HG03558 (cell line): ENCODE data around the gene SLC19A1.

Experiments
- ATAC-seq: cut with Tn5 transposase; IDR thresholded peaks from one replicate; pipeline ENCODE4 v1.9.1; 2021; ENCODE audit warnings: moderate number of reproducible peaks; ENCODE audit not compliant: unreplicated experiment; ENCODE audit errors: extremely low read depth

Gene SLC19A1

GRCh38 chr21:45542242-45542666 lies at the start of gene SLC19A1:
Gene SLC19A1, minus strand, starts transcription at chr21:45542440. Its CDS starts 4,481 bp downstream, at chr21:45537959.
- no peak for ATAC-seq

GRCh38 chr21:45591619-45592207 lies 49.5 kb upstream of the SLC19A1 start:
- no peak for ATAC-seq

DNA sequence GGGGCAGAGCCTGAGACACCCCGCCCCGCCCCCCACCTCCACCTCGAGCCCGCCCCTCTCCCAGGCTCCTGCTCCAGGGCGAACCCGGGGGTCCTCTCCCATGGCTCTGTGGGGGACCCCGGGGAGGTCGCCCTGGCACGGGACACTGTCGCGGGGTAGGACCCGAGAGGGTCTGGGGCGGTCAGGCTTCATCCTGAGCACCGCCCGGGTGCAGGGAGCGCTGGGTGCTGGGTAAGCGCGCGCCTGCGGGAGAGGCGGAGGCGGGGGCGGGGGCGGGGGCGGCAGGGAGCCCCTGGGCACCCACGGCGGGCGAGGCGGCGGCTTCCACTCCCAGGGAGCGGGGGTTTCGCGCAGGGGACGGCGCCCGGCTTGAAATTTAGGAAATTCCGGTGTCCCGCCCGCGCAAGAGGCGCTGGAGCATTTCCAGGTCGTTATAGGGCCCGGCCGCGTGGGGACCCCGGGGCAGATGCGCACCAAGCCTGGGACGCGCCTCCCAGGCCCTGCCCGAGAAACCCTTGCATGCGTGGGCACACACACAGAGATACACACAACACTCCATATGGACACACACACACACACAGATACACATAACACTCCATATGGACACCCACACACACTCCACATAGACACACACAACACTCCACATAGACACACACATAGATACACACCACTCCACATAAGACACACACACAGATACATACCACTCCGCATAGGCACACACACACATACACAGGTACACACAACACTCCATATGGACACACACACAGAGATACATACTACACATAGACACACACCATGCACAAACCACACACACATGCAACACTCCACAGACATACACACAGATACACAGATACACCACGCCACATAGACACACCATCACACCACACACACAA lies 48.7 kb upstream of the SLC19A1 start:
- no peak for ATAC-seq

DNA sequence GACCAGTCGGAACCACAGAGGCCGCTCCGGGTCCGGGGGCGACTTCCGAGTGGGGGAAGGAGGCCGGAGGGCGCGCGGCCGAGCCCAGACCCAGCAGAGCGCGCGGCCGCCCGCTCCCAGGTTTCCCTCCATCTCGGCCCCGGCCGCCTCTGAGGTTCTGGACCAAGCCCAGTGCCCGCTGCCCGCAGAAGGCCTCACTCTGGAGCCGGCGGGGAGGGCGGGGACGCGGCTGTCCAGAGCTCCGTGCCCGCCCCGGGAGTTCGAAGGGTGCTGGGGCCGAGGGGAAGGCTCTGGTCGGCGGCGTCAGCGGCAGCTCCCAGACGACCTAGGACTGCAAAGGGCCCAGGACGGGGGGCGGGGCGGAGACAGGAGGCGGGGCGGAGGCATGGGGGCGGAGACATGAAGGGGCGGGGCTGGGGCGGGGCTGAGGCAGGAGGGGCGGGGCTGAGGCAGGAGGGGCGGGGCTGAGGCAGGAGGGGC lies 48.0 kb upstream of the SLC19A1 start:
- ATAC-seq, result no peak

- ATAC-seq, result no peak
Observed at GRCh38 chr21:45589686-45590245, 47.5 kb upstream of the SLC19A1 start.

GRCh38 chr21:45588871-45589491 lies 46.7 kb upstream of the SLC19A1 start:
- no peak for ATAC-seq

DNA sequence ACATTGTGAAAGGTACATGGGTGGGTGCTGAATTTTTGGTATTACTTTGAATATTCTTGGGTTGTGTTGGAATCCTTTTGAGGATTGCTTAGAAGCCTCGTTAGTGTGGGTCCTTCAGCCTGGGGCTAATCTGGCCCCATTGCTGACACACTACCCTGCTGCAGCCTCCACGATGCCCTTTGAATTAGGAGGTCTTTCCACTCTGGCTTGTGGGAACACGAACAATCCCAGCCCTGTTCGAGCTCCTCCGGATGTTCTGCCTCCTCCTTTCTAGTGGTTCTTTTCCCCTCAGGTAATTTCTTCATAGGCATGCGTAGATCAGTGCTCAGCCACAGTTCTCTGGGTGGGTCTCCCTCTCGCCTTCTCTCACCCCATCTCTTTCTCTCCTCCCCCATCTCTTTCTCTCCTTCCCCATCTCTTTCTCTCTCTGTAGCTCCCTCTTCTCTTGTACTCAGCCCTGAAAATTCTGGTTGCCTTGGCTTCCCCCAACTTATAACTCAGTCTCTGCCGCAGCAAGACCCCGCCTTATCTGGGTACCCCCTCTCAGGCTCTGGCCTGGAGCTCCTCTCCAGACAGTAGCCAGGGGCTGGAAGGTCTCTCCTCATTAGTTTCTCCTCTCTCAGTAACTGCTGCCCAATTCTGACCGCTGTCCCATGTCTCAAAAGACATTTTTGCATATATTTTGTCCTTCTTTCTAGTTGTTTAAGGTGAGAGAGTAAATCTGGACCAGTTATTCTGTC lies 46.0 kb upstream of the SLC19A1 start:
- no peak for ATAC-seq

GRCh38 chr21:45586289-45586858 lies 44.1 kb upstream of the SLC19A1 start:
- ATAC-seq, result no peak

- ATAC-seq, result no peak
Observed at GRCh38 chr21:45584786-45585185, 42.5 kb upstream of the SLC19A1 start.

GRCh38 chr21:45583831-45584509 lies 41.7 kb upstream of the SLC19A1 start:
- no peak for ATAC-seq

- no peak for ATAC-seq
Observed at GRCh38 chr21:45582128-45582527, 39.9 kb upstream of the SLC19A1 start.

GRCh38 chr21:45581322-45581712 lies 39.1 kb upstream of the SLC19A1 start:
- ATAC-seq, result no peak

DNA sequence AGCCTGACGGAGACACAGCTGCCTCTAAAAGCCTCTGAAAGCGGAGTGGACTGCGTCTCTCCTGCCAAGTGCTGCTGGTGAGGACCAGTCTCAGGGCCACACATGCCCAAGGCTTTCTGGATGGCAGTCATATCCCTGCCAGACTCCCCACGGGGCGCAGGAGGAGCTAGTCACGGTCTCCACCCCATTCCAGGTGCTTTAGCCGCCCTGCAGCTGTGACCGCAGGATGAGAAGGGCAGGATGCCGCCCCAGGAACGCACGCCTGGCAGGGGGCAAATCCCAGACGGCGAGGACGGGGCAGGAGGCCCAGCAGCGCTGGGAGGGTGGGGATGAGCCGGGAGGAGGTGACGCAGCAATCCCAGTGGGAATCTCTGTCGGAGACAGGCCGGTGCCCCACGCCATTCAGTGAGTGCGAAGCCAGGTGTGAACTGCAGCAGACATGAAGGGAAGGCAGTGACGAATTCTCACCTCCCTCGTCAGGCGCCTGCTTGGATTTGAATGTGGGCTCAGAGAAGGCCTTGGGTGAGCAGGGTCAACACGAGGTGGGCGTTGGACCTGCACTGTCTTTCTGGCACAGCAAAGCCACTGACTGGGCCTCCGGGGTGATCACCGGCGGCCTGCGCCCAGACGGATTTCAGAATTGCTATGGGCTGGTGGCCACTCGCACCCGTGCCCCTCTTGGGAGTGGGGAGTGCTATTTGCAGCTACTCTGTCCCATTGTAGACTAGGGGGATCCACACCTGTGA lies 38.5 kb upstream of the SLC19A1 start:
- no peak for ATAC-seq

GRCh38 chr21:45580181-45580575 lies 37.9 kb upstream of the SLC19A1 start:
- no peak for ATAC-seq

DNA sequence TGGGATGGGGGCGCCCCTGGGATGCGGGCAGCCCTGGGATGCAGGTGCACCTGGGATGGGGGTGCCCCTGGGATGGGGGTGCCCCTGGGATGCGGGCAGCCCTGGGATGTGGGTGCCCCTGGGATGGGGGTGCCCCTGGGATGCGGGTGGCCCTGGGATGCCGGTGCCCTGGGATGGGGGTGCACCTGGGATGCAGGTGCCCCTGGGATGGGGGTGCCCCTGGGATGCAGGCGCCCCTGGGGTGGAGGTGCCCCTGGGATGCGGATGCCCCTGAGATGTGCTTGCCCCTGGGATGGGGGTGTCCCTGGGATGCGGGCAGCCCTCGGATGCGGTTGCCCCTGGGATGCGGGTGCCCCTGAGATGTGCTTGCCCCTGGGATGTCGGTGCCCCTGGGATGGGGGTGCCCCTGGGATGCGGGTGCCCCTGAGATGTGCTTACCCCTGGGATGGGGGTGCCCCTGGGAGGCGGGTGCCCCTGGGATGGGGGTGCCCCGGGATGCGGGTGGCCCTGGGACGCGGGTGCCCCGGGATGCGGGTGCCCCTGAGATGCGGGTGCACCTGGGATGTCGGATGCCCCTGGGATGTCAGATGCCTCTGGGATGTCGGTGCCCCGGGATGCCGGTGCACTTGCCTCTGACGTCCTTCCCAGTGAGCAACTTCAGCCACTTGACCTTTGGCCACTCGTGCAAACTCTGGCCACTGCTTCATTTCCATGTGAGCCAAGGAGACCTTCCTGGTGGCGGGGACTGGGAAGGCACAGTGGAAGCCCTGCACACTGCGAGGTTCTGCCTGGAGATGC lies 37.3 kb upstream of the SLC19A1 start:
- no peak for ATAC-seq

- ATAC-seq, result no peak
Observed at GRCh38 chr21:45578811-45579381, 36.7 kb upstream of the SLC19A1 start.

GRCh38 chr21:45578176-45578801 lies 36.0 kb upstream of the SLC19A1 start:
- no peak for ATAC-seq
